Activated T-cell treated with anti-CD3 and anti-CD28 coated beads, Interleukin-2, amount 50 U/mL, for 72 hours (primary cell): ENCODE data around the gene DAB2IP. TPM values are rescaled to one million over a fixed set of nuclear protein-coding genes. Genes with fewer than 3 reads are reported as not detected.

Experiments
- ATAC-seq, 2 donors: fragments of 150-1000 bp; cut with Tn5 transposase; replicated peaks in 1 of 2; 2 replicates each; pipeline ENCODE4 v1.10.0; 2021; ENCODE audit warnings: moderate library complexity in 2 of 2, mild to moderate bottlenecking in 1 of 2
- DNase-seq, 2 donors: peaks; one replicate each; pipeline ENCODE4 v3.0.0; 2021 to 2022; ENCODE audit warnings: mixed read lengths in 1 of 2
- H3K27ac Mint-ChIP-seq: one replicate; pipeline ENCODE4 v1.8.0; 2022; ENCODE audit warnings: mild to moderate bottlenecking, moderate library complexity, mixed read lengths
- H3K27me3 Mint-ChIP-seq: one replicate; pipeline ENCODE4 v1.8.0; 2022; ENCODE audit warnings: low read depth, mixed read lengths
- H3K36me3 Mint-ChIP-seq, 2 donors: one replicate each; pipeline ENCODE4 v1.8.0; 2022; ENCODE audit warnings: mixed read lengths in 2 of 2, mild to moderate bottlenecking in 1 of 2; ENCODE audit not compliant: insufficient read depth in 2 of 2
- H3K4me1 Mint-ChIP-seq: one replicate; pipeline ENCODE4 v1.8.0; 2022; ENCODE audit warnings: low read depth, mixed read lengths
- H3K4me3 Mint-ChIP-seq, 2 donors: one replicate each; pipeline ENCODE4 v1.8.0; 2022; ENCODE audit warnings: mild to moderate bottlenecking in 2 of 2, mixed read lengths in 2 of 2, moderate library complexity in 2 of 2
- H3K9me3 Mint-ChIP-seq, 2 donors: one replicate each; pipeline ENCODE4 v1.8.0; 2022; ENCODE audit warnings: mixed read lengths in 2 of 2
- total RNA-seq, 2 donors: library from RNA; stranded (reverse); gene quantifications; one replicate each; pipeline ENCODE4 v1.2.3, GENCODE V29; 2022

The DAB2IP gene
- total RNA-seq, 2 donors from 2014 or later, result 0.35 to 0.74 TPM

DNA sequence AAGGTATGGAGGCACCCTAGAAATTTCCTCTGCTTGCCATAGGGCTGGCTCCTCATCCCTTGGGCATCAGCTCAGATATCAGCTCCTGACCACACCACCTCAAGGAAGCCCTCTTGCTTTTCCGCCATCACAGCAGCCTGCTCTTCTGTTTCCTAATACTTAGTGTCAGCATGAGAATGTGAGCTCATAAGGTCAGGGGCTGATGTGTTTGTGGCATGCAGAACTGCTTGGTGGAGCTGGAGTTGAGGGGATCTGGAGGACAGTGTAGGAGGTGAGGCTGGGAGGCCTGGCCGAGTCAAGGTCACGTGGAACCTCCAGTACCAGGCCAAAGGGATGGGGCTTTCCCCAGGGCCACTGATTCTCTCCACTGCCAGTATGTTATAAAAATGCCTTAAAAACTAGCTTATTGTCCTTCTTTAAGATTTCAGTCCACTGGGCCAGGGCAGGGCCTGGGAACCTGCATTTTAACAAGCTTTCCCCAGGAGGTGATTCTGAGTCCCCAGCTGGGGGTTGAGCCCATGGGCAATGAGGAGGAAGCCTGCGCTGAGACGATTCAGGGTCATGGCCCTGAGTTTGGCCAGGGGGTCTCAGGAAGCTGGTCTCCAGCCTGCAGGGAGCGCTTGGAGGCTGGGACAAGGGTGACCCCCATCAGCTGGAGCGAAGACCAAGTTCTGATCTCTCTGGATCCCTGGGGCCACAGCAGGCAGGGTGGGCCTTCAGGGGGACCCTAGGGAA, 28.6 kb downstream of the DAB2IP start:
- no peak for DNase-seq
- peaks cover 12% of the 10 kb centered on the region for H3K27me3 Mint-ChIP-seq
- H3K27ac Mint-ChIP-seq, result no peak overlapping the region
- H3K36me3 Mint-ChIP-seq, result no peaks in the 10 kb centered on the region
- H3K4me1 Mint-ChIP-seq, result no peaks in the 10 kb centered on the region
- no peaks in the 10 kb centered on the region for H3K9me3 Mint-ChIP-seq
- ATAC-seq, result no peak
- no peak overlapping the region for H3K4me3 Mint-ChIP-seq

DNA sequence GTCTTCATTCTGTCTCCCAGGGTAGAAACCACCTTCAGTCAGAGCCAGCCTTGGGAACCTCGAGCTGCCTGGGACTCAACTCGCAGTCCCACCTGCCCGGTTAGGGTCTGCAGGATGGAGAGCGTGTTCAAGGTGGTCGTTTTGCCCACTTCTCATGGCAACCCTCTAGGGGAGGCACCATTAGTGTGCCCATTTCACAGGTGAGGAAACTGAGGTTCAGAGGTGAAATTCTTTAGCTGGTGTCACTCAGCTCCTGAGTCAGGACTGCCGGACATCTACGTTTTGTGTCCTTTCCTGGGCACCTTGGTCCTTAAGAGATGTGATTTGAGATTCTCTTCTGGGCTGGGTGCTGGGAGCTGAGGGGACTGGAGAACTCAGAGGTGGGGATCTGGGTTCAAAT, 30.0 kb downstream of the DAB2IP start:
- DNase-seq (no peak), ATAC-seq (no peak)
- H3K9me3 Mint-ChIP-seq, result no peaks in the 10 kb centered on the region
- H3K4me3 Mint-ChIP-seq, result no peak overlapping the region
- H3K27me3 Mint-ChIP-seq, result peaks cover 12% of the 10 kb centered on the region
- no peak overlapping the region for H3K27ac Mint-ChIP-seq
- H3K4me1 Mint-ChIP-seq, result no peaks in the 10 kb centered on the region
- no peaks in the 10 kb centered on the region for H3K36me3 Mint-ChIP-seq

DNA sequence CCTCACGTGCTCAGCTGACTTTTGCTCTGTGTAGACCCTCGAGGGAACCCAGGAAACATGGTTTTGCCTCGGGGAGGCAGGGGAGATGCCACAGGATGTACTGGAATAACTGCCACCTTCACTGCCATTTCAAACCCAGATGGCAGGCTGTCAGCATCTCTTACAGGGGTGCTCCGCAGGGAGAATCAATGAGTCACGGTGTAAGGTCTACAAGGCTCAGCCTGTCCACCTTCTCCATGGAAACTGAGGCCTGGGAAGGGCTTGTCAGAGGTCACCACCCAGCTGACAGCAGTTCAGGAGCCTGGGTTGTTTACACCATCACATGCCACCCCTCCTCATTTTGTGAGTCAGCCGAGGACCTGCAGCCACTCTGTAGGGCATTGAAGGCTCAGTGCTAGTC, 30.8 kb downstream of the DAB2IP start:
- no peaks in the 10 kb centered on the region for H3K9me3 Mint-ChIP-seq
- no peaks in the 10 kb centered on the region for H3K36me3 Mint-ChIP-seq
- H3K27me3 Mint-ChIP-seq, result peaks cover 12% of the 10 kb centered on the region
- H3K27ac Mint-ChIP-seq, result no peak overlapping the region
- DNase-seq, result no peak
- no peaks in the 10 kb centered on the region for H3K4me1 Mint-ChIP-seq
- no peak for ATAC-seq
- H3K4me3 Mint-ChIP-seq, result no peak overlapping the region

DNA sequence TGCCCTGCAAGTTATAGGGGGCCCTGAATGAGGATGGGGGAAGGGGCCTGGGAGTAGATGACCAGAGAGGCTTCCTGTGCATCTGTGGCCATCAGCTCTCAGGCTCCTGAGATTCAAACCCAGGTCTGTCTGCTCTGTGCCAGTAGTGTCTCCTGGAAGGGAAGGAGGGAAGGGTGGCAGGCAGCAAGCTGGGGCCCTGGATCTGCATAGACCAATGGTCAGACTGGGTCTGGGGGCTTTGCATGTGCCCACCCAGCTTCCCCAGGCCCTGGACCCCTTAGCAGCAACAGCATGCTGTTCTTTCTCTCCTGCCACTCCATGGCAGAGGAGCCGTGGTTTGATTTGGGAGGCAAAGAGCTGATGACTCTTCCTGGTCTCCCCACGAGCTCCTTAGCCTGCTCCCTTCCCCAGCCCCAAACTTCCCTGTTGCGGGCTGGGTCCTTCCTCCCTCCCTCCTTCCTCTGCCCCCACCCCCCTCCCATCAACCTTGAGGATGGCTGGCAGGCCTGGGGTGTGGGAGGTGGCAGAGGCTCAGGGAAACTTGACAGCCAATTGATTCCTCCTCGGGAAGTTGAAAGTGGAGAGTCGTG, 31.6 kb downstream of the DAB2IP start:
- Mint-ChIP-seq H3K27me3 (peaks cover 12% of the 10 kb centered on the region), H3K4me3 (no peak overlapping the region), H3K27ac (no peak overlapping the region), H3K36me3 (no peaks in the 10 kb centered on the region), H3K9me3 (no peaks in the 10 kb centered on the region), H3K4me1 (no peaks in the 10 kb centered on the region)
- DNase-seq, result no peak
- no peak for ATAC-seq

DNA sequence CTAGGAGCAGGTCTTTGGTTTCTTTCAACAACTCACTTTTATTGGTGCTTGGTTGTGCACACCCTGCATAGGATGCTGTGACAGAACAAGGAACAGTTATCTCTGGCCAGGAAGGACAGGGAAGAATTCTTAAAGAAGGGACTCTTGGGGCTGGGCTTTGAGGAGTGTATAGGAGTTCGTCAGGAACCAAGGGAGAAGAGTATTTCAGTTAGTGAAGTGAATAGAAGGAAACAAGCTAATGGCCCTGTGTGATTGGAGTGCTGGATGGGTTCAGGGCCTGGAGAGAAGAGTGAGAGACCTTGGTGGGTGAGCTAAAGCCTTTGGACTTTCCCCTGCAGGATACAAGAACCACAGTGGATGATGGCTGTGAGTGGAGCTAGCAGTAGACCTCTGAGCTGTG, 32.2 kb downstream of the DAB2IP start:
- ATAC-seq, result no peak
- no peak overlapping the region for H3K4me3 Mint-ChIP-seq
- H3K27ac Mint-ChIP-seq, result no peak overlapping the region

DNA sequence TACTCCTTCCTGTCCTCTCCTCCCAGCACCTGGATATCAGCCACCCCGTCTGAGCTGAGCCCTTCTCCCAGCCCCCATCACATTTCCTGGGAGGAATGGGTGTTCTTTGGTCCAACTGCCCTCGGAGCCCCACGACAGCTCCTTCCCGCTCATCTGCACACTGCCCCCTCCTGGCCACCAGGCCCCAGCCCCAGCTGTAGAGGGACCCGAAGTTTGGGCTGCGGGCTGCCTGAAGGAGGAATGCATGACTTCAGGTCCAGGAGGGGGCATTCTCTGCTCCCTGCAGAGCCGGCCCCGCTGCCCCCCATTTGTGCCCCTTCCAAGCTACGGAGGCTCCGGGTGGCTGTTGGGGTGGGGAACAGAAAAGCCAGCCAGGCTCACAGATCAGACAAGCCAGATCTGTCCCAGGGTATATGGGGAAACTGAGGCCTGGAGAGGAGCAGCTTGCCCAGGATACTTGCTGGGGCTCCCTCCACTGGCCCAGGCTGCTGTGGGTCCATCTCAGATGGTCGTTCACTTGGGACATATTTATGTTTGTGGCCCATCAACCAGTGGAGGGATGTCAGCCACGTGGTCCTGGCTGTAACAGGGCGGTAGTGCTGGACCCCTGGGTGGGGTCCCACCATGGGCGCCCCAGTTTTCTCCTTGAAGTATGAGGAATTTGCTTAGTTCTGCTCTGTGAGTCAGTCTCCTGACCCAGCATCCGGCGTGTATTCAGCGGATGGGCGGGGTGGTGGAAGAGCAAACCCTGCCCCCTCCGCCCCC, 33.1 kb downstream of the DAB2IP start:
- no peaks in the 10 kb centered on the region for H3K9me3 Mint-ChIP-seq
- no peak overlapping the region for H3K4me3 Mint-ChIP-seq
- H3K4me1 Mint-ChIP-seq, result no peaks in the 10 kb centered on the region
- peak; percentile 35 to 39 for DNase-seq
- H3K27me3 Mint-ChIP-seq, result peaks cover 12% of the 10 kb centered on the region
- H3K27ac Mint-ChIP-seq, result no peak overlapping the region
- no peak for ATAC-seq
- H3K36me3 Mint-ChIP-seq, result no peaks in the 10 kb centered on the region

More for the DNA sequence above, 32.2 kb downstream of the DAB2IP start:
- no peak for DNase-seq
- Mint-ChIP-seq H3K9me3 (no peaks in the 10 kb centered on the region), H3K4me1 (no peaks in the 10 kb centered on the region), H3K36me3 (no peaks in the 10 kb centered on the region), H3K27me3 (peaks cover 12% of the 10 kb centered on the region)

DNA sequence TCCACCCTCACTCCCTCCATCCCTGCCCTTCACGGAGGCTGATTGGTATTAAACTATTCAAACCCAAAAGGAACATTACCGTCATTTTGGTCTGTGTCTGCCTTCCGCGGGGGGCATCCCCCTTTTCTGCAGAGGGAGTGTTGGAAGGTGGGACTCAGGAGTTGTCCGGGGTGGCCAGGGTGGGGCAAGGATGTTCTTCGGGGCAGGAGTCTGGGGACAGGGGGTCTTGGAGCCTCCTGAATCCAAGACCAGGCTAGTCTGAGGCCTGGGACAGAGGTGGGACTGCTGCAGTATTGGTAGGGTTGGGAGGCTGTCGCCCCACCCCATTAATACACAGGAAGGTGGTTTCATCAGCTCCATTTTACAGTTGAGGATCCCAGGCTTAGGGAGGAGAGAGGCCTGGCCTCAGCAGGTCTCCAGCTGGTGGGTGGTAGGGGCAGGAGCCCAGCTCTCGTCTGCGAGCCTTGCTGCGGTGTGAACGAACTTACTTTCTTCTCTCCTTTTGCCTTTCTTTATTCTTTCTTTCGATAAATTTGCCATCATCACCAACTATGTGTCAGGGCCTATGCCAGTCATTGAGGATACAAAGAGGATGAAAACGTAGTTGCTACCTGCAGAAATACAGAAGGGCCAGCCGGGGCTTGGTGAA, 33.8 kb downstream of the DAB2IP start:
- Mint-ChIP-seq H3K4me1 (no peaks in the 10 kb centered on the region), H3K27me3 (peaks cover 12% of the 10 kb centered on the region), H3K4me3 (no peak overlapping the region), H3K27ac (no peak overlapping the region), H3K9me3 (no peaks in the 10 kb centered on the region), H3K36me3 (no peaks in the 10 kb centered on the region)
- ATAC-seq, result no peak
- DNase-seq, result no peak

DNA sequence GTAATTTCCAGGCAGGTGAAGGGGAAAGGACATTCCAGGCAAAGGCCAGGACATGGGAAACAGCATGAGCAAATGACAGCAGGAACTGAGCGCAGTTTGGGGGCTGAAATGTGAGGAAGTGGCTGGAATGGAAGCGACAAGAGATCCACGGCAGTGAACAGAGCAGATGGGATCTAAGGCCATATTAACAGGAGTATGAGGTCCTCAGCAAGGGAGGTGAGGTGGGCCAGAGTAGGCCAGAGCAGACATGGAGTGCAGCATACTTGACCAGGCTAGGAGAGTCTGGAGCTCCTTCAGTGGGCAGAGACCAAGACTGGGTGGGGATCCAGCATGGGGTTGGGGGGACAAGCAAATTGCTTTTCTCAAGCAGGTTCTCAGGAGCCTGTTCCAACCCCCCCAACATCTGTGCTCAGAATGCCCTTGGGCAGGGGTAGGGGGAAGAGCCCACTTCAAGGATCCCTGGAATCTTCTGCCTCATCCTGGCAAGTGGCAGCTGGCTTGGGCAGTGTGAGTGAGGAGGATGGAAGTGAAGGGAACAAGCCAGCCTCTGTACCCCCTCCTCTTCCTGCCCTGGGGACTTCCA, 34.5 kb downstream of the DAB2IP start:
- DNase-seq (no peak), ATAC-seq (no peak)
- Mint-ChIP-seq H3K9me3 (no peaks in the 10 kb centered on the region), H3K4me3 (no peak overlapping the region), H3K36me3 (no peaks in the 10 kb centered on the region), H3K4me1 (no peaks in the 10 kb centered on the region), H3K27me3 (peaks cover 12% of the 10 kb centered on the region), H3K27ac (no peak overlapping the region)

DNA sequence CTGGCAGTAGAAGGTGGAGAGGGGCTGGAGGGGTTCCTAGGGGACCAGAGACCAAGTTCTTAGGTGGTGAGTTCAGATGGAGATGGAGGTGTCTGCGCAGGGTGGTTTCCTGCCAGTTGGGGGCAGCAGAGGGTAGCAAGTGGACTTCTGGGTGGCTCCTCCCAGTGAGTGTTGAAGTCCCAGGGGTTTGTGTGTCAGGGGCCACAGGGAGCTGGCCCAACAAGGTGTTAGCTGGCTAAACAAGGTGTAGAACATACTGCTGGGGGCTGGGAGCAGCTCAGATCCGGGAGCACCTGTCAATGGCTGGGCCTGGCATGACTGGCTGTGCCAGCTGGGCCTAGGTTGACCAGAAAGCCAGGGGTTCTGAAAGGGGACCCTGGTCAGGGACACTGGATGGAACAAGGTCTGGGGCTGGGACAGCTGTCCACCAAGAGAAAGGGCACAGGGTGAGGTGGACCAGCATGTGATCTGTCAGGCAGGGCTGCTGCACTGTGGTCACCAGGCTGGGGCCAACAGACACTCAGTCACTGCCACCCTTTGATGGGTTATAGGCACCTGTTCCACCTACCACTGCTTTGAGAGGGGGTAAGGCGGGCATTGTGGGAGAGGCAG, 35.6 kb downstream of the DAB2IP start:
- no peak overlapping the region for H3K27ac Mint-ChIP-seq
- DNase-seq (peak; percentile 76 to 80), ATAC-seq (peak; percentile 75 to 79)
- H3K36me3 Mint-ChIP-seq, result no peaks in the 10 kb centered on the region
- no peak overlapping the region for H3K4me3 Mint-ChIP-seq
- H3K27me3 Mint-ChIP-seq, result peaks cover 12% of the 10 kb centered on the region
- H3K9me3 Mint-ChIP-seq, result no peaks in the 10 kb centered on the region
- H3K4me1 Mint-ChIP-seq, result no peaks in the 10 kb centered on the region

DNA sequence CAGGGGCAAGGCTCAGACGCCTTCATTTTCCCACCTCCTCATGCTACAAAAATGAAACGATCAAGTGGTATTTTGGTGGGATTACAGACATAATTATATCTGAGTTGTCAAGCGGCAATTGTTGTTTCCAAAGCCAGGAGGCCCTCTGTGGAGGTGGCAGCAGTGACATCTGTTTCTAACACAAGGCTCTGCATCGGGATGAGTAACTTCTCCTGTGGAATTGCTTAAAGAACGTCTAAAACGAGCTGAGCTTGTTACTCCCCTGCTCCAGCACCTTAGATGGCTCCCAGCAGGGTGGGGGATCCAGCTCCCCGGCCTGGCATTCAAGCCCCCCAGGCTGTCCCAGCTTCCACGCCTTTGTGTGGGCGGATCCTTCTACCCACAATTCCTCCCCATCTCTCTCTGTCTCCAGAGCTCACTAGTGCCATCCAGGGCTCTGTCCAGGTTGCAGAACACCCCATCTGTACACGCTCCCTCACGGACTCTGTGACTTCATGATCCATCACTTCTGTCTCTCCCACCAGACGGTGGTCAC, 36.8 kb downstream of the DAB2IP start:
- no peak for DNase-seq
- no peak for ATAC-seq
- H3K9me3 Mint-ChIP-seq, result no peaks in the 10 kb centered on the region
- no peak overlapping the region for H3K27ac Mint-ChIP-seq
- no peaks in the 10 kb centered on the region for H3K36me3 Mint-ChIP-seq
- no peak overlapping the region for H3K4me3 Mint-ChIP-seq
- no peaks in the 10 kb centered on the region for H3K4me1 Mint-ChIP-seq
- peaks cover 12% of the 10 kb centered on the region for H3K27me3 Mint-ChIP-seq

DNA sequence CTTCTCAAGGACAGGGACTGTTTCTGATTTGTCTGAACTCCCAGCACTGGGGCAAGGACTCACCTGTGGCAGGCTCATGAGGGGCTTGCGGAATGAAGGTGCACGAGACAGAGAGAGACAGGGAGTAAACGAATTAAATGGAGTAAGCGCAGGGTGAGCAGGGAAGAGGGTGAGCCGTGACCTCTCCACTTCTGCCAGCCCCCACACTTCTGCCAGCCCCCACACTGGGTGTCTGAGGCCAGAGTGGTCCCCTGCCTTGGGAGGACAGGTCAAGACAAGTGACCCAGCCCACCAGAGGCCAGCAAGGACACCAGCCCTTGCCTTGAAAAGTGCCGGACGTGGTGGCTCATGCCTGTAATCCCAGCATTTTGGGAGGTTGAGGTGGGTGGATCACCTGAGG, 37.2 kb downstream of the DAB2IP start:
- H3K27me3 Mint-ChIP-seq, result peaks cover 7% of the 10 kb centered on the region
- H3K4me3 Mint-ChIP-seq, result no peak overlapping the region
- DNase-seq, result no peak
- no peaks in the 10 kb centered on the region for H3K4me1 Mint-ChIP-seq
- H3K9me3 Mint-ChIP-seq, result no peaks in the 10 kb centered on the region
- H3K36me3 Mint-ChIP-seq, result no peaks in the 10 kb centered on the region
- no peak for ATAC-seq
- no peak overlapping the region for H3K27ac Mint-ChIP-seq

DNA sequence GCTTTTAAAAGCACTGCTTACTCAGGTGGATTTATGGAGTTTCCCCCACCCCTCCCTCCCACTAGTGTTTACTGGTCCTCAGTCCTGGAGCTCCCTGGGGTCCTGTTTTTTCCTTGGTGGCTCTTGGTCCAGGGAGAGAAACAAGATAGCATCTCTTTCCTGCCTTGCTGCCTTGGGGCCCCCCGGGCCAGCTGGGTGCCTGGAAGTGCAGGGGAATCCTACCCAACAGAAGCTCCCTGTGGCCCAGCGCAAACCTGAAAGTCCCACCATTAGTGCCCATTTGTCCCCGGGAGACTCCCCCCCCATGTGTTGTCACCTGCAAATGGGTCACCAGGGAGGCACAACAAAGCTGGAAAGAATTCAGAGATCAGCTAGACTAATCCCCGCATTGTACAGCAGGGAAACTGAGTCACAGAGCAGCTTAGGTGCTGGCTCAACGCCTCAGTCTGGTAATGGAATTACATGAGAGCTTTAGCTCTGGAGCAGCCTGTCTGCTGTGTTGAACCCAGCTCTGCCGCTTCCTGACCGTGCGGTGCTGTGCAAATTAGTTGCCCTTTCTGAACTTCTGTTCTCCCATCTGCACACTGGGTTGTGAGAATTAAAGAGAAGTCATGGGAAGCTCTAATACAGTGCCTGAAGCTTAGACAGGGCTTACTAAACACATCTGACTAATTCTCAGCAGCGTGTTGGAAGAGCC, 38.2 kb downstream of the DAB2IP start:
- H3K27me3 Mint-ChIP-seq, result no peaks in the 10 kb centered on the region
- no peak overlapping the region for H3K4me3 Mint-ChIP-seq
- H3K27ac Mint-ChIP-seq, result no peak overlapping the region
- no peaks in the 10 kb centered on the region for H3K36me3 Mint-ChIP-seq
- no peaks in the 10 kb centered on the region for H3K4me1 Mint-ChIP-seq
- DNase-seq (no peak), ATAC-seq (no peak)
- H3K9me3 Mint-ChIP-seq, result no peaks in the 10 kb centered on the region
